ENCODE measurements around the gene FAM81A. TPM values are rescaled to one million over a fixed set of nuclear protein-coding genes. Genes with fewer than 3 reads are reported as not detected.
"Not testable (repeated sequence)": the region's sequence is repeated elsewhere in the genome, so short reads cannot be mapped to it uniquely, and the experiment has no call there.

FAM81A gene
- polyA plus RNA-seq, 4 donors: 6.3 to 24.0 (median 20.1) TPM

- DNase-seq (ENCODE audit: low read depth in 4 of 4, low spot score in 3 of 4): no peak
Measured at GRCh38 chr15:59473226-59473625, 35.2 kb downstream of the FAM81A start.

GRCh38 chr15:59475161-59475560 lies 37.2 kb downstream of the FAM81A start:
- not testable (repeated sequence) for DNase-seq (ENCODE audit: low read depth in 4 of 4, low spot score in 3 of 4)

GRCh38 chr15:59484399-59484798 lies 46.4 kb downstream of the FAM81A start:
- no peak for DNase-seq (ENCODE audit: low read depth in 4 of 4, low spot score in 3 of 4)

GRCh38 chr15:59485036-59485435 lies 47.0 kb downstream of the FAM81A start:
- DNase-seq (ENCODE audit: low read depth in 4 of 4, low spot score in 3 of 4): no peak

GRCh38 chr15:59489485-59489884 lies 51.5 kb downstream of the FAM81A start:
- not testable (repeated sequence) for DNase-seq (ENCODE audit: low read depth in 4 of 4, low spot score in 3 of 4)

GRCh38 chr15:59491062-59491461 lies 53.1 kb downstream of the FAM81A start:
- DNase-seq (ENCODE audit: low read depth in 4 of 4, low spot score in 3 of 4): no peak

GRCh38 chr15:59492389-59493377 lies 54.7 kb downstream of the FAM81A start:
- DNase-seq (ENCODE audit: low read depth in 4 of 4, low spot score in 3 of 4): peak; percentile 47 to 65 (median 64)

- no peak for DNase-seq (ENCODE audit: low read depth in 4 of 4, low spot score in 3 of 4)
Measured at GRCh38 chr15:59501597-59501996, 63.6 kb downstream of the FAM81A start.

GRCh38 chr15:59515190-59515589 lies 77.2 kb downstream of the FAM81A start:
- DNase-seq (ENCODE audit: low read depth in 4 of 4, low spot score in 3 of 4): no peak

GRCh38 chr15:59516655-59517461 lies 78.9 kb downstream of the FAM81A start:
- no peak for DNase-seq (ENCODE audit: low read depth in 4 of 4, low spot score in 3 of 4)

GRCh38 chr15:59519329-59519728 lies 81.3 kb downstream of the FAM81A start:
- DNase-seq (ENCODE audit: low read depth in 4 of 4, low spot score in 3 of 4): no peak

GRCh38 chr15:59521443-59521842 lies 83.5 kb downstream of the FAM81A start:
- DNase-seq (ENCODE audit: low read depth in 4 of 4, low spot score in 3 of 4): no peak

- no peak for DNase-seq (ENCODE audit: low read depth in 4 of 4, low spot score in 3 of 4)
Measured at GRCh38 chr15:59522988-59523461, 85.0 kb downstream of the FAM81A start.

- DNase-seq (ENCODE audit: low read depth in 4 of 4, low spot score in 3 of 4): no peak
Measured at GRCh38 chr15:59523702-59524101, 85.7 kb downstream of the FAM81A start.

GRCh38 chr15:59524331-59524731 lies 86.3 kb downstream of the FAM81A start:
- DNase-seq (ENCODE audit: low read depth in 4 of 4, low spot score in 3 of 4): no peak

GRCh38 chr15:59526466-59526865 lies 88.5 kb downstream of the FAM81A start:
- not testable (repeated sequence) for DNase-seq (ENCODE audit: low read depth in 4 of 4, low spot score in 3 of 4)

- DNase-seq (ENCODE audit: low read depth in 4 of 4, low spot score in 3 of 4): no peak
Measured at GRCh38 chr15:59528429-59528828, 90.4 kb downstream of the FAM81A start.

GRCh38 chr15:59528961-59529402 lies 91.0 kb downstream of the FAM81A start:
- DNase-seq (ENCODE audit: low read depth in 4 of 4, low spot score in 3 of 4): peak; percentile 64 to 81 (median 80)

GRCh38 chr15:59531066-59531675 lies 93.2 kb downstream of the FAM81A start:
- no peak for DNase-seq (ENCODE audit: low read depth in 4 of 4, low spot score in 3 of 4)

GRCh38 chr15:59532770-59533379 lies 94.9 kb downstream of the FAM81A start:
- no peak for DNase-seq (ENCODE audit: low read depth in 4 of 4, low spot score in 3 of 4)

Data from left renal pelvis (tissue), 4 donors.